ENCODE measurements around the gene TINCR. TPM values are rescaled to one million over a fixed set of nuclear protein-coding genes. Genes with fewer than 3 reads are reported as not detected.

Gene TINCR
- total RNA-seq, result under 1 TPM; 0.35 to 0.64 (median 0.44) TPM

GRCh38 chr19:5567360-5567969 lies at the start of gene TINCR:
Gene TINCR (minus strand): TSS chr19:5567953.
- Histone ChIP-seq H3K9me3 (no peaks in the 10 kb centered on the region), H3K4me1 (peaks cover 0 to 10% (median 0%) of the 10 kb centered on the region in 3 donors), H3K4me3 (peak within 1 kb of the TSS in 1 of 2 donors; percentile 46), H3K36me3 (no peaks in the 10 kb centered on the region), H3K27ac (no peak within 1 kb of the TSS), H3K27me3 (peaks cover 68% of the 10 kb centered on the region)
- no peak for TF ChIP-seq EP300 (IDR thresholded peaks at IDR 0.05)
- no peak for TF ChIP-seq POLR2A (IDR thresholded peaks at IDR 0.05)
- no peak for TF ChIP-seq POLR2AphosphoS5 (IDR thresholded peaks at IDR 0.05)
- TF ChIP-seq CTCF (IDR thresholded peaks at IDR 0.05), result peak in 1 of 4 experiments; percentile 20
- ATAC-seq, result no peak
- WGBS, 2 donors (ENCODE audit: low coverage in 1 of 2), result 24 to 29% methylated on average over 6 to 18 of the region's 63 CpGs

GRCh38 chr19:5617080-5617479 lies 49.3 kb upstream of the TINCR start:
- Histone ChIP-seq H3K36me3 (peaks cover 6 to 89% of the 10 kb centered on the region in 2 donors), H3K27ac (no peak overlapping the region), H3K27me3 (no peaks in the 10 kb centered on the region), H3K4me1 (peaks cover 0 to 46% (median 12%) of the 10 kb centered on the region in 3 donors), H3K4me3 (no peak overlapping the region), H3K9me3 (no peaks in the 10 kb centered on the region)
- TF ChIP-seq CTCF (IDR thresholded peaks at IDR 0.05), result no peak
- WGBS, 2 donors (ENCODE audit: low coverage in 1 of 2), result 89 to 90% methylated on average over 1 of the region's 1 CpG
- ATAC-seq, result no peak

- 85 to 98% methylated on average over 3 to 9 of the region's 17 CpGs for WGBS, 2 donors (ENCODE audit: low coverage in 1 of 2)
- Histone ChIP-seq H3K27me3 (no peaks in the 10 kb centered on the region), H3K27ac (no peak overlapping the region), H3K4me3 (no peak overlapping the region), H3K9me3 (no peaks in the 10 kb centered on the region), H3K36me3 (peaks cover 6 to 92% of the 10 kb centered on the region in 2 donors), H3K4me1 (peaks cover 0 to 36% (median 7%) of the 10 kb centered on the region in 3 donors)
- TF ChIP-seq POLR2AphosphoS5 (IDR thresholded peaks at IDR 0.05), result no peak
- no peak for TF ChIP-seq EP300 (IDR thresholded peaks at IDR 0.05)
- TF ChIP-seq POLR2A (IDR thresholded peaks at IDR 0.05), result no peak
- no peak for TF ChIP-seq CTCF (IDR thresholded peaks at IDR 0.05)
- ATAC-seq, result no peak
Observed at GRCh38 chr19:5615756-5616327, 48.1 kb upstream of the TINCR start.

- Histone ChIP-seq H3K27ac (no peak overlapping the region), H3K9me3 (no peaks in the 10 kb centered on the region), H3K4me3 (no peak overlapping the region), H3K36me3 (peaks cover 6 to 93% of the 10 kb centered on the region in 2 donors), H3K27me3 (no peaks in the 10 kb centered on the region), H3K4me1 (peaks cover 0 to 9% (median 0%) of the 10 kb centered on the region in 3 donors)
- WGBS, 2 donors (ENCODE audit: low coverage in 1 of 2), result 87 to 90% methylated on average over 7 to 11 of the region's 15 CpGs
- TF ChIP-seq CTCF (IDR thresholded peaks at IDR 0.05) (no peak), POLR2A (IDR thresholded peaks at IDR 0.05) (no peak), POLR2AphosphoS5 (IDR thresholded peaks at IDR 0.05) (no peak), EP300 (IDR thresholded peaks at IDR 0.05) (no peak)
- no peak for ATAC-seq
Observed at GRCh38 chr19:5612891-5613865, 45.4 kb upstream of the TINCR start.

Measured in gastroesophageal sphincter (tissue), 4 donors.